LNCAP (cell line): ENCODE results near the gene GALNT18.

Experiments
- TF ChIP-seq, protein P1 (sequence below): fragments of 450-650 bp; IDR thresholded peaks from 2 replicates; pipeline ENCODE4 v1.5.1; 2017; ENCODE audit warnings: mild to moderate bottlenecking

The GALNT18 gene

DNA sequence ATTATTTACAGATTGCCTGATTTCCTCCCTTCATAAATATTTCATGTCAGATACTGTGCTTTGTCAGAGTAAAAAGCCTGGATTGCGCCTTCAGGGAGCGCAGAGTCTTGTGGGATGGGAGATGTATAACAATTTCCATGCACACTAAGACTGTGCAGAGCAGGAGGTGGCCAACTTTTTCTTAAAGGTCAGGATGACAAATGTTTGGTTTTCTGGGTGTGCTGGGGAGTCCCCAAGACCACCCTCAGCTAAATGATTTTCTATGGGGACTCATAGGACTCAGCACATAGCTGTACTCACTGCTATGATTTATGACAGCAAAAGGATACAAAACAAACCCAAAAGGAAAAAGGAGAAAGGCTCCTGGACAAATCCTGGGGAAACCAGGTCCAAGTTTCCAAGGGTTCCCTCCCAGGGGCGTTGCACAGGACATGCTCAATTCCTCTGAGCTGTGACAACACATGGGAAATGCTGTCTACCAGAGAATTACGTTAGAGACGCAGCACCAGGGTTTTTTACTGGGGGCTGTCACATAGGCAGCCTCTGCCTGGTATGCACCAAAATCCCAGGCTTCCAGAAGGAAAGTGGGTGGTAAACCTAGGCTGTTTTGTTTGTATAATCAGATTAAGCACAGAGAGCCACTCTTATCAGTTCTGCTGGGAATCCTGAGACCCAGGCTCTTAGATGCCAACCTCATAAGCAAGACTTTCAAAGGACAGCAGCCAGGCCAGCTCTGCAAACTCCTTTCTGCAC is 327.8 kb downstream of the GALNT18 start:
- TF ChIP-seq, protein P1, sequence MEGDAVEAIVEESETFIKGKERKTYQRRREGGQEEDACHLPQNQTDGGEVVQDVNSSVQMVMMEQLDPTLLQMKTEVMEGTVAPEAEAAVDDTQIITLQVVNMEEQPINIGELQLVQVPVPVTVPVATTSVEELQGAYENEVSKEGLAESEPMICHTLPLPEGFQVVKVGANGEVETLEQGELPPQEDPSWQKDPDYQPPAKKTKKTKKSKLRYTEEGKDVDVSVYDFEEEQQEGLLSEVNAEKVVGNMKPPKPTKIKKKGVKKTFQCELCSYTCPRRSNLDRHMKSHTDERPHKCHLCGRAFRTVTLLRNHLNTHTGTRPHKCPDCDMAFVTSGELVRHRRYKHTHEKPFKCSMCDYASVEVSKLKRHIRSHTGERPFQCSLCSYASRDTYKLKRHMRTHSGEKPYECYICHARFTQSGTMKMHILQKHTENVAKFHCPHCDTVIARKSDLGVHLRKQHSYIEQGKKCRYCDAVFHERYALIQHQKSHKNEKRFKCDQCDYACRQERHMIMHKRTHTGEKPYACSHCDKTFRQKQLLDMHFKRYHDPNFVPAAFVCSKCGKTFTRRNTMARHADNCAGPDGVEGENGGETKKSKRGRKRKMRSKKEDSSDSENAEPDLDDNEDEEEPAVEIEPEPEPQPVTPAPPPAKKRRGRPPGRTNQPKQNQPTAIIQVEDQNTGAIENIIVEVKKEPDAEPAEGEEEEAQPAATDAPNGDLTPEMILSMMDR: no peak

DNA sequence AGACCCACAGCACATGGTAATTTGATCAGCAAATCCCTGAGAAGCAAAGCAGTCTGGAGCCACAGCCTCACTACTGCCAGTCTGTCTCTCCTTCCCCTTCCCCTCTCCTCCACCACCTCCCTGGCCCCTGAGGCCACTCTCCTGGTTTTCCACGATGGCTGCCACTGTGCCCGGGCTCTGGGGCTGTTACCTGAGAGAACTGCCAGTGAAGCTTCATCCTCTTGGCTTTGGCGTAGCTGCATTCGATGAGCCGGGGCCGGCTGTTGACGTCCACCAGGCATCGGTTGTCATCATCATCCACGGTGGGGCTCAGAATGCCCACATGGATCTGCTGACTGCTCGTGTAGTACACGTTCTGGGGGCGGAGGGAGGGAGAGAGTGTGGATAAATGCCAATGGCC is 329.0 kb downstream of the GALNT18 start:
- TF ChIP-seq, protein P1: no peak

DNA sequence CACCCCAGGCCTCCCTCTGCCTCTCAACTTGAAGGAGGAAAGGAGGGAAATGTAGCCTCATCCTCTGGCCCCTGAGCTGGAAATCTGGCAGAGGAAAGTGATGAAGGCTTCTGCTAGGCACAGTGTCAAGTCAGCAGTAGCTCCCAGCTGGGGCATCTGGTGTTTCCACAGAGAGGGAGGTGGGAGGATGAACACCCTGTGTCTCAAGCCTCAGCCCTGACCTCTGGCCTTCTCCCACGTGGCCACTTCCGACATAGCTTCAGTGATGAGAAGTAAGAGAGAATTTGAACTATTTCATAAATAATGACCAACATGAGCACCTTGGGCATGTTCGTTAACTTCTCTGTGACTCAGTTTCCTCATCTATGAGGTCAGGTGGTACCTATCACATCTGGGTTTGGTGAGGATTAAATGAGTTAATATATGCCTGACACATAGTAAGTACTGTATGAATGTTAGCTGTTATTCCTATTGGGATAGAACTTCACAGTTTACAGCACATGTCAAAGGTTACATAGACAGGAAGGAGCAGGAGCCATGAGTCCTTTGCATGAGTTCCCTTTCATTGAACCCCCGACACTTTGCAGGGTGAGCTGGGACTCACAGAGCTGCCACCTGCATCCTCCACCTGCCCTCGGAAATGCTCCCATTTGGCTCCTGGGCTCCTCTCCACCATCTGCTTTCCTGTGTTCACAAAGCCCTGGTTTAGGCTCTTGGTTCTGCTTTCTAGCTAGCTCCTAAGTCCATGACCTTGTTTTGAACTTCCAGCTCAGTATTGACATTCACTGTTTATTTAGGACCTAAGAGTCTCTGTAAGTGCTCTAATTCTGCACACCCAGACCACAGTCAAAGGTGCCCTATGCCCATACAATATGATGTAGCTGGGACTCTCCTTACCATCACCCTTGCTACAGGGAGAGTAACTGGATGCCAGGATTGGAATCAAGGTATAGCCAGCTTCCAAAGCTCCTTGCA is 330.5 kb downstream of the GALNT18 start:
- TF ChIP-seq, protein P1: no peak

DNA sequence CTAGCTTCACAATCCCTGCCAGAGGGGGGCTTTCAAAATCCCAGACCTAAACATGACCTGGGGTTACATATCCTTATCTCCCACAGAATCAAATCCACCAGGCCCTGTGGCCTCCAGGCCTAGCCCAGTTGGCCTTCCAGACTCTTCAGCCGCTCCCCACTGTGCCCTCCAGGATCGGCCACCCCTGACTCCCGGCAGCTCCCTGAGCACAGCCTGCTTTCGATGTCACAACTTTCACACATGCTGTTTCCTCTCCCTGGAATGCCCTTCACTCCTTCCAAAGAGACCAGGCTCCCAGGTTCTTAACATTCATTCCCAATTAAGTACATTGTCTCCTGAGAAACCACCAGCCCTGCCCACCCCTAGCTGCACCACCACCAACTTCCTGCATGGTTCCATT is 331.5 kb downstream of the GALNT18 start:
- TF ChIP-seq, protein P1: no peak

DNA sequence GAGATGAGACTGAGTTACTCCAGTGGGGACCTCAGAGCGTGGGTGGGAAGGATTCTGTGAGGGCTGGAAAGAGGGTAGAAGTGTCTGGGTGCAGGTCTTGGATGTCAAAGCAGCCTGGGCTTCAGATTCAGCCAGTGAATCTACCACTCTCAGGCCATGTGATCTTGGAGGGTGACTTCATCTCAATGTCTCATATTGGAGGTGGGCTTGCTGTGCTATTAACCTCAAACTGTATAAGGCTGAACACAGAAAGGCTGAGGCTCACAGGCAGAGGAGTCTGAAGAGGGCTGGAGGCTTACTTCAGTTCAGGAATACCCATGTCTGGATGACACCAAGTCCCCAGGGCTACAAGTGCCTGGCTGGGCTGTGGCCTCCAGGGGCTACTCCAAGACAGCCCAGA is 332.1 kb downstream of the GALNT18 start:
- TF ChIP-seq, protein P1: no peak

DNA sequence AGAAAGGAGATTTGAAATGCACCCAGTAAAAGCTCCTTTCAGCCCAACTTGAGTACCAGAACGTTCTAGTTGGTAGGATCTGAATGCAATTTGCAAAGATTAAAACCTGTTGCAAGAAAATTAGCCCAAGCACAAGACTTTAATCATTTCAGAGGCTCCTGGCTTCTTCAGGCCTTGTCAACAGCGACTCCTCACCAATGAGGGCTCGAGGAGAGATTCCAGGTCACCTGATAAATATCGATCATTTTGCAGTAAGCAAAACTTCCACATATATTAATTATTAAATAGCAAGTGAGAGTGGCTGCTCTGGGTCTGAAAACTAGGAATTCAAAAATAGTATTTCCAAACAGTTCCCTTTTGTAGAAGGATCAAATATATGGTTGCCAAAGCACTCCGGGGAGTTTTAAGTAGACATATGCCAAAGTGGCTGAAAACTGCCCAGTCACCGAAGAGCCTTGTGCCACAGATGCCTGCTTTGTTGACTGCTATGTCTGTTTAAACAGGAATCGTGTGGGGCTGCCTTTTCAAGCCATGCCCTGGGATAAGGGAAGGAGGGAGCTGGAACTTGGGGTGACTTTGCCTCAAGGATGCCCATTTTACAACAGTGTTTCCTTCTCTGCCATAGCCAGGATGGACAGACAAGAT is 332.7 kb downstream of the GALNT18 start:
- TF ChIP-seq, protein P1: no peak

DNA sequence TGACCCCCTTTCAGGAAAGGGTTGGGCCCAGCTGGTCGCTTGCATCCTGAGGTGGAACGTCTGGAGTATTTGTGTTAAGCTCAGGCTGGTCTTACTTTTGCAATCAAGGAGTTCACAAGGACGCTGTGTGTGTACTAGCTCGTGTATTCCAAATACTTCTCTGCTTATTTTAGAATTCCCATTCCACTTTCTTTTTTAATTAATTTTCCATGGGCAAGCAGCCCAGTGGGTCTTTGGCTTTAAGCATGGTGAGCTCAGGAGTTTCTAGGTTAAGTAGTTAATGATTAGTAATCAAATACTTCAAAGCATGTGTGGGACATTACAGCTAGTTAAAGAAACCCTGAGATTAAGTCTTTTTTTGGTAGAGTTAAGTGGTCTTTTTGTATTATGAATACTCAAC is 337.3 kb downstream of the GALNT18 start:
- TF ChIP-seq, protein P1: no peak
